Measurements from ENCODE around the gene CPD.

DNA sequence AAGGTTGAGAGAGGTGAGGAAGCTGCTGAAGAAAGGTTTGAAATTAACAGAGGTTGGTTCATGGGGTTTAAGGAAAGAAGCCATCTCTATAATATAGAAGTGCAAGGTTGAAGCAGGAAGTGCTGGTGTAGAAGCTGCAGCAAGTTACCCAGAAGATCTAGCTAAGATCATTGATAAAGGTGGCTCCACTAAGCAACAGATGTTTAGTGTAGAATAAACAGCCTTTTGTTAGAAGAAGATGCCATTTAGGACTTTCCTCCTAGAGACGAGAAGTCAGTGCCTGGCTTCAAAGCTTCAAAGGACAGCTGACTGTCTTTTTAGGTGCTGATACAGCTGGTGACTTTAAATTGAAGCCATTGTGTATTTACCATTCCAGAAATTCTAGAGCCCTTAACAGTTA is 127.8 kb downstream of the CPD start:
- no peak for TF ChIP-seq CTCF (IDR thresholded peaks at IDR 0.05)
- TF ChIP-seq POLR2A (IDR thresholded peaks at IDR 0.05) = no peak
